ENCODE data around the gene PTPRU. TPM values are rescaled to one million over a fixed set of nuclear protein-coding genes. Genes with fewer than 3 reads are reported as not detected.
A peak's percentile ranks its signal among the peaks of the same experiment; 100 is the strongest.

PTPRU gene
- total RNA-seq, 1 experiment from 2014 or later, result 45.5 TPM

- H3K4ac ChIP-seq (ENCODE audit: low read depth, low read length), result no peak overlapping the region
- no peak overlapping the region for H2BK15ac ChIP-seq (ENCODE audit: low read depth, low read length)
- H3K23ac ChIP-seq (ENCODE audit: insufficient read length, low read depth, low read length), result no peak overlapping the region
- no peak overlapping the region for H3K14ac ChIP-seq (ENCODE audit: insufficient read depth, low read length)
- no peak overlapping the region for H3T11ph ChIP-seq (ENCODE audit: low read length)
- peak; percentile 70 for TF ChIP-seq CTCF (conservative IDR thresholded peaks at IDR 0.05)
- no peaks in the 10 kb centered on the region for H3K27me3 Mint-ChIP-seq (ENCODE audit: low read depth)
- no peaks in the 10 kb centered on the region for H4K20me1 ChIP-seq (ENCODE audit: control insufficient read depth, insufficient read depth, insufficient read length)
- H3K79me1 ChIP-seq (ENCODE audit: insufficient read depth, low read depth, low read length, poor library complexity, severe bottlenecking), result no peaks in the 10 kb centered on the region
- DNase-seq, result peak; percentile 72
- no peak overlapping the region for H3K27ac Mint-ChIP-seq
- no peak overlapping the region for H3K9ac ChIP-seq (ENCODE audit: extremely low read depth, insufficient read length, low read length)
- H3K18ac ChIP-seq (ENCODE audit: insufficient read length, low read depth, low read length), result no peak overlapping the region
- H3K27ac ChIP-seq (ENCODE audit: insufficient read length, low read depth, low read length), result no peak overlapping the region
- no peak overlapping the region for H2BK120ac ChIP-seq (ENCODE audit: low read depth, low read length, poor library complexity, severe bottlenecking)
- H2AK5ac ChIP-seq (ENCODE audit: insufficient read length, low read length), result no peak overlapping the region
- H2BK12ac ChIP-seq (ENCODE audit: insufficient read length, low read depth, low read length), result no peak overlapping the region
- peaks cover 3 to 8% of the 10 kb centered on the region in 2 experiments for H3K4me1 Mint-ChIP-seq
- WGBS (ENCODE audit: extremely low coverage, insufficient read length, low lambda C conversion rate), result no CpG with 5 or more reads among the region's 2 CpGs
- H3K27me3 ChIP-seq (ENCODE audit: insufficient read depth, low read length), result no peaks in the 10 kb centered on the region
- H3K79me2 ChIP-seq (ENCODE audit: insufficient read depth, low read length), result no peaks in the 10 kb centered on the region
- no peak overlapping the region for H4K91ac ChIP-seq (ENCODE audit: insufficient read length, low read depth, low read length)
- H2BK20ac ChIP-seq (ENCODE audit: low read depth, low read length, poor library complexity, severe bottlenecking), result no peak overlapping the region
- H2BK5ac ChIP-seq (ENCODE audit: insufficient read length, low read length), result no peak overlapping the region
- no peak overlapping the region for H3K4me2 ChIP-seq (ENCODE audit: insufficient read depth, insufficient read length, low read length)
- H4K5ac ChIP-seq (ENCODE audit: insufficient read length, low read depth, low read length), result no peak overlapping the region
- no peaks in the 10 kb centered on the region for H3K23me2 ChIP-seq (ENCODE audit: insufficient read length, low read depth, low read length, poor library complexity, severe bottlenecking)
- H3K9me3 Mint-ChIP-seq, result no peaks in the 10 kb centered on the region
- H3K56ac ChIP-seq (ENCODE audit: insufficient read length, low read depth, low read length), result no peak overlapping the region
- no peak overlapping the region for H3K4me3 Mint-ChIP-seq
- peaks cover 3% of the 10 kb centered on the region; the same call in 1 of the 2 replicates for H3K4me1 ChIP-seq (ENCODE audit: insufficient read depth, low read length)
- H3K9me3 ChIP-seq (ENCODE audit: control insufficient read depth, low read depth, low read length), result no peaks in the 10 kb centered on the region
- no peak overlapping the region for H4K8ac ChIP-seq (replicated peaks; ENCODE audit: insufficient read length, low read depth, low read length)
- no peak overlapping the region for H2AFZ ChIP-seq (ENCODE audit: low read length)
- H3K36me3 Mint-ChIP-seq (ENCODE audit: insufficient read depth in 1 of 3, low read depth in 3 of 3), result peaks cover 16 to 53% (median 52%) of the 10 kb centered on the region in 3 experiments; a peak in 6 of 7 replicates
These were observed 38.8 kb upstream of the PTPRU start for GRCh38 chr1:29197590-29197924.

Measured in H9 (cell line).